Epidermal melanocyte (primary cell): ENCODE data around the gene TAS1R1.
A peak's percentile ranks its signal among the peaks of the same experiment; 100 is the strongest.
"Not testable (repeated sequence)": the region's sequence is repeated elsewhere in the genome, so short reads cannot be mapped to it uniquely, and the experiment has no call there.

Experiments used
- DNase-seq: peaks from one replicate; pipeline ENCODE4 v3.0.0; 2011; ENCODE audit warnings: low spot score; ENCODE audit not compliant: insufficient read length

TAS1R1 gene

DNA sequence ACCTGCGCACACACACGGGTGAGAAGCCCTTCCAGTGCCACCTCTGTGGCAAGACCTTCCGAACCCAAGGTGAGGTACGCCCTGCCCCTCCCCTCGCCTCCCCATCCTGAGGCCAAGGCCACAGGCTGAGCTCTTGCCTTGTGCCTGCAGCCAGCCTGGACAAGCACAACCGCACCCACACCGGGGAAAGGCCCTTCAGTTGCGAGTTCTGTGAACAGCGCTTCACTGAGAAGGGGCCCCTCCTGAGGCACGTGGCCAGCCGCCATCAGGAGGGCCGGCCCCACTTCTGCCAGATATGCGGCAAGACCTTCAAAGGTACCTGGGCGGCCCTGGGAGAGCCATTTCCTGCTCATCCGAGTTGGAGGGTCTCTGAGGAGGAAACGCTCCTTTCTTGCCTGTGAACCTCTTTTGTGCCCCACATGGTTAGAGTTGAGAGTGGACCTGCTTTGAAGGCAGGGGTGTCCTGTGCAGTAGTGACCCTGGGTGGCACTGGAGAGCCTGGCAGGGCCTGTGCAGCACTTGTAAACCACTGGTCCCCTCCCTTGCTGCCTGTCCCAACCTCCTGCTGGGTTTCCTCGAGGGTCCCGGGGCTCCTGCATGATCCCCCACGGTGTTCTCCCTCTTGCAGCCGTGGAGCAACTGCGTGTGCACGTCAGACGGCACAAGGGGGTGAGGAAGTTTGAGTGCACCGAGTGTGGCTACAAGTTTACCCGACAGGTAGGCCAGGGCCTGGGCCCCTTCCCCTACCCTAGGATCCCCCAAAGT, 33.2 kb downstream of the TAS1R1 start:
- DNase-seq, result no peak

DNA sequence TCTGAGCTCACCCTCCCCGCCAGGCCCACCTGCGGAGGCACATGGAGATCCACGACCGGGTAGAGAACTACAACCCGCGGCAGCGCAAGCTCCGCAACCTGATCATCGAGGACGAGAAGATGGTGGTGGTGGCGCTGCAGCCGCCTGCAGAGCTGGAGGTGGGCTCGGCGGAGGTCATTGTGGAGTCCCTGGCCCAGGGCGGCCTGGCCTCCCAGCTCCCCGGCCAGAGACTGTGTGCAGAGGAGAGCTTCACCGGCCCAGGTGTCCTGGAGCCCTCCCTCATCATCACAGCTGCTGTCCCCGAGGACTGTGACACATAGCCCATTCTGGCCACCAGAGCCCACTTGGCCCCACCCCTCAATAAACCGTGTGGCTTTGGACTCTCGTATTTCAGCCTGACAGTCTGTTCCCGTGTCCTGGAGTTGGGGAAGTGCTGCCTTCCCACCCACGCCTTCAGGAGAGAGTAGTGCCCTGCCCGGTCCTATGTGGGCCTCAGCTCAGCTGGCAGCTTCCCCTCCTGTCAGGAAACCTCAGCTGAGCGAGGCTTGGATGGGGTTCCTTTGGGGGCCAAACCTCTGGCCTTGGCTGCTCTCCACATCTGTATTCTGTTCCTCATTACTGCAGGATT, 33.9 kb downstream of the TAS1R1 start:
- DNase-seq, result no peak

DNA sequence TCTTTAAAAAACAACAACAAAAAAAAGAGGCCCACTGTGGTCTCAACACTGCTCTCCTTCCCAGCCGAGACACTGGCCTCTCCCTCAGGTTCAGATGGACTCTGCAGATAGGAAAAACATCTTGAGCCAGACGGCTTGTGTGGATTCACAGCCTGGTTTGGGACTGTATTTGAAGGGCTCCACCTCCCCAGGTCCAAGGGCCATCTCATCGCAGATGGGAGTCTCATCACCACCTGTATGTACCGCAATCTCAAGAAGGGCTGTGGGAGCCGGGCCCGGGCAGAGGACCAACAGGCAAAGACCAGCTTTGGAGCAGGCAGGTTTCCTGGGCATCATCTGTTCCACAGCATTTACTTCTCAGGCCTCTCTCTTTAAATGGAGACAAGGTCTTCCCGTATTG, 34.9 kb downstream of the TAS1R1 start:
- DNase-seq, result no peak

DNA sequence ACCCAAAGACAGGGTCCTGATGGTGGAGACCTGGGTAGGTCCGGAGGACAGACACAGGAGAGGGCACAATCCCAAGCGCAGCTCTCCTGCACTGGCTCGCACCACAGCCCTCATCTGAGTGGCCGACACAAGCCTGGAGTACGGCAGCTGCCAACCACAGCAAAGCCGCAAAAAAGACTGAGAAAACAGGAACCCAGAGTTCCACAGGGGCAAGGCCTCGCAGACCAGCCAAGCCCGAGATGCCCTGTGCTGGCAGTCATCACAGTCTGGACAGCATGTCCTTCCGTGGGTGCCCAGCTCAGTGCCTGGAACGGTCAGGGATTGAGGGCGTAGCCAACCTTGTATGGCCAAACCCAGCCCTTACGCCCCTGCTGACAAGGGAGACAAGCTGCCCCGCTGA, 36.1 kb downstream of the TAS1R1 start:
- DNase-seq, result no peak

DNA sequence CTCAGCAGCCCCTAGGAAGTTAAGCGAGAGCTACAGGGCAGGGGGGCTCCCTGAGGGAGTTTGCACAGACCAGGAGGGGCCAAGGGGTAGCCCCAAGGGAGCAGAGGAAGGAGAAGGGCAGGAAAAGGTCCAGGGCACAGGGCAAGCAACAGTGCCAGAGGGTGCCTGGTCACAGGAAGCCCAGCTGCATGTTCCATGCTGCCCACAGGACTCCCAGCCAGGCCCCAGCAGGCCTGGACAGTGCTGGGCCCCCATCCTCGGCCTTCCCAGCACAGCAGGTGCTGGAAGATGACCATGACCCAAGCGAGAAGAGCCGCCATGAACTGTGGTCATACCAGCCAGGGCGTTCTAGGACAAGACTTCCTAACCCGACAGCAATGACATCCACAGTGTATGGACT, 36.5 kb downstream of the TAS1R1 start:
- DNase-seq, result no peak

DNA sequence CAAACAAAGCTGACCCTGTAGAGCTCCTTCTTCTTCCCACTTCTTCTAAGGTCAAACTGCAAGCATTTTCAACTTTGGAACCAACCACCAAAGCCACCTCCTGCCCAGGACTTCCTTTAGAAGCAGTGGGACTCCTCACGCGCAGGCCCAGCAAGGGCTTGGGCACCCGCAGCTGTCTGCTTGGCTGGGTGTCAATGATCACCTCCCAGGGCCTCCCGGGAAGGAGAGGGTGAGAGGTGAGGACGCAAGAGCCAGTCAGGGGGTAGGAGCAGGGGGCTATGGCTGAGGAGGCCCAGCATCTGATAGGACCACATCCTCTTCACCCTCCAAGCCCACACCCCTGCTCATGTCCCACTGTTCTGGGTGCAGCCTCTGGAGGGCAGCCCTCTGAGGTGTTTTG, 37.3 kb downstream of the TAS1R1 start:
- DNase-seq, result no peak

DNA sequence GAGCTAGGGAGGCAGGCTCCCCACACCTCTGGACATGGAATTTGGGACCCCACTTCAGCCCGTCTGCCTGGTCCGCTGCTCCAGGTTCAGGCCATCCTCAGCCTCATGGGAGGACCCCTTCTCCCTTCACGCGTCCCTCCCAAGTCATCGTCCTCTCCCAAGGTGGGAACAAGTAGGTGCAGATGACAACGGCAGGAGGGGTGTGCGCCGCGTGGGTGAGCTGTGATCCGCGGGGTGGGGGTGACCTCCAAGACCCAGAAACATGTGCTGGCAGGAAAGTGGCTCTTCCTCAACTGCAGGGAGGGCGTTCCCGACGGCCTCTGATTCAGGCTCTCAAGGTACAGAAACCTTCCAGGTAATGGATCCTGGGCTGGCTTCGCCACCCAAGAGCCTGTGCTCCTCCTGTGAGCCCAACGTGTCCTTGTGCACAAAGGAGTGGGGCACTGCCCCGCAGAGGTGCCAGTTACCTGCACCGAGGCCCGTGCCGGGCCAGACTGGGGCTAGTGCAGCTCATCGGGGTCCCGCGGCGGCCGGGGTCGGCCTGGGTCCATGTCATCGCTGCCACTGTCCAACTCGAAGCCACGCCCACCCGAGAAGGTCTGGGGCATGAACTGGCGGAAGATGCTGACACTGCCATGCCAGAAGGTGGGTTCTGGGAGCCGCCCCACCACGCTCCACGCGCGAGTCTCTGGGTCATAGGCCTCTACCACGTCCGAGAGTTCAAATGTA, 37.9 kb downstream of the TAS1R1 start:
- no peak for DNase-seq

DNA sequence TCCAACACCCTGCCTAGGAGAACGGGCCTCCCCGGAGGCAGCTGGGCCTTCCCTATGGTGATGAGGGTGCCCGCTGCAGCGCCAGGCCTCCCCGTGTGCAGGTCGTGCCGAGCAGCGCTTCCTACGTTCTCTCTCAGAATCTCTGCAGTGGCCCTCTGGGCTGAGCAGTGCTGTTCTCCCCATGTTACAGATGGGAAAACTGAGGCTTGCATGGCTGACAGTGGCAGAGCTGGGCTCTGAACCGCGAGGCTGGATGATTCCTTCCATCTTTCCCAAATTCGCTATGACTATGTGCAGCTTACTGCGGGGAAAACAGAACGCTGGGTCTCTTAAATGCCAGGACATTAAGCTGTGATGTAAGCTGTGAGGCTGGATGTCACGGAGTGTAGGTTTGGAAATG, 38.7 kb downstream of the TAS1R1 start:
- no peak for DNase-seq

DNA sequence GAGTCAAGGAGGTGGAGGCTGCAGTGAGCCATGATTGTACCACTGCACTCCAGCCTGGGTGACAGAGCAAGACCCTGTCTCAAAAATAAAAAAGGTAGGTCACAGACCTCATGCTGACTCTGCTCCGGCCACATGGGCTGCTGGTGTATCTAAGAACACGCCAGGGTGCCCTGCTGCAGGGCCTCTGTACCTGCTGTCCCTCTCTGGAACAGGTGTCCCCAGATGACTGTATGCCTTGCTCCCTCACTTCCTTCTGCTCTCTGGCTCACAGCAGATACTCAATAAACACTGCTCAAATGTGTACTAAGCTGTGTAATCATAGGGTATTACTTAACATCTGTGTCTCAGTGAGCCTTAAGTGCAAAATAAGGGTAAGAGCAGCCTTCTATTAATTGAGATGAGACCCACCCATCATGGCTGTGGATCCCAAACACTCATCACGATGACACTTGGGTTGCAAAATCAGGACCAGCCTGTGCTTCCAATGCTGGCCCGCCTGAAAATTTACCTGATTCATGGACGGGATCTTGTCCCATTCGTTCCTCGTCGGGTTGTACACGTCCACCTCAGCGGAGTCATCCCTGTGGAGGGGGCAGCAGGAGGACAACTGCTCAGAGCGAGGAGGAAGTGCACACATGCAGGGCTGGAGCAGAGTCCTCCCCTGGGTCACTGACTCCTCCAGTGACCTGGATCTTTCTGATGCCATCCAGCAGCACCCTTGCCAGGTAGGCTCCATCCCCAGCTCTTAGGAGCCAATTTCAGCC, 40.1 kb downstream of the TAS1R1 start:
- no peak for DNase-seq

DNA sequence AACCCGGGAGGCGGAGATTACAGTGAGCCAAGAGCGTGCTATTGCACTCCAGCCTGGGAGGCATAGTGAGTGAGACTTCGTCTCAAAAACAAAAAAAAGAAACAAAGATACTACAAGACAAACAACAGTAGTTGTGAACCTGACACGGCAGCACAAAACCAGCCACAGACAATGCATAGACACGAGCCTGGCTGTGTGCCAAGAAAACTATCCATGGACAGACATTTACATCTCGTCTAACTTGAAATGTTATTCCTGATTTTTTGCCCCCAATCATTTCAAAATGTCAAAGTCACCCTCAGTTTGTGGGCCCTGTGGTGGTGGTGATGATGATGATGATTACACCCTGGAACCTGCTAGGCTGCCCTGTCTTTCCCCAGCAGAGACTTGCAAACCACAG, 41.2 kb downstream of the TAS1R1 start:
- no peak for DNase-seq

DNA sequence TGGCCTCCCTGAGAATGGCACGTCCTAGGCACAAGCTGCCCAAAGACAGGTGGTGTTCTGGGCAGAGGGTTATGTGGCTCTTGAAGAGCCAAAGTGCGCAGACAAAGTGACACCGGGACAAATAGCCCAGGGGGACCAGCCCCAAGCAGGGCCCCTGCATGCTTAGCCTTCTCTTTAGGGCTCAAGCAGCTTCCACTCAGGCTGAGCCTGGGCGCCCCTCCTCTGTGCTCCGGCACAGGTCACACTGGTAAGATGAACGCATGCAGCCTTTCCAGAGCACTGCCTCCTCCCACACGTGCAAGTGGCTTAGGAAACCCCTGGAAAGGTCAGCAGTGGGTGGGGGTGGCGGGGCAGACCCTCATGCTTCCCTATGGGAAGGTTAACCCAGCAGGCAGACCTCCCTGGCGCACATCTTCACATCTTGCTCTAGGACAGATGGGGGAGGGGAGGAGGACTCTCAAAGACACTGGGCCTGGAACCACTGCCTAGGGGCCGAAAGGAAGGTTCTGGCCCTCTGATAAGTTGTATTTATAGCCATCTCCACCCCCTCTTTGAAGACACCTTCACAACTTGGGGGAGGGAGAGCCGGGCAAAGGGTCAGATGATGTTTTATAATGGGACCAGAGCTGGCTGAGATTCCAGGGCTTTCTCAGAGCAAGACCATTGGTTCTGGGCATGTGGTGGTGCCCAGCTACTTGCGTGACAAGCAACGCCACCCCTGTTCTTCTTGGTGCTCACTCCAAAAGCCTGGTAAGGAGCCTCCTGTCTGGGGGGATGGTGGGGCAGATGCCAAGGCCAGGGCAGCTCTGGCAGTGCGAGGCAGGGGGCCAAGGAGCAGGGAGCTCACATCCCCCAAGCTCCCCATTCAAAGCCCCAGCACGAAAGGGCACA, 42.0 kb downstream of the TAS1R1 start:
- no peak for DNase-seq

DNA sequence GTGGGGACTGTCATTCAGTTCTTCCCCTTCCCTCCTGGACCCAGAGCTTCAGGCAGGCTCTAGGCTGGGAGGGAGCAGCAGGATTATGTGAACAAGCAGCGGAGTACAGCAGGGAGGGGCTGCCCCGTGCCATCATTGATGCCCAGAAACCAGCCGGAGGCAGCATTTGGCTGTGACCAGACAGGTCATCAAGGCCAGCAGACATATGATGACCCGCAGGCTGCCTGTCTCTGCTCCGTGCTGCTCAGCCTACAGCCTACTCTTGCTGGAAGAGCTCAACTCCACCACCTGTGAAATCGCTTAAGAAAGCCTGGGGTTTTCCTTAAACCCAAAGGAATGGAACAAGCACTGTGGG, 42.6 kb downstream of the TAS1R1 start:
- no peak for DNase-seq

DNA sequence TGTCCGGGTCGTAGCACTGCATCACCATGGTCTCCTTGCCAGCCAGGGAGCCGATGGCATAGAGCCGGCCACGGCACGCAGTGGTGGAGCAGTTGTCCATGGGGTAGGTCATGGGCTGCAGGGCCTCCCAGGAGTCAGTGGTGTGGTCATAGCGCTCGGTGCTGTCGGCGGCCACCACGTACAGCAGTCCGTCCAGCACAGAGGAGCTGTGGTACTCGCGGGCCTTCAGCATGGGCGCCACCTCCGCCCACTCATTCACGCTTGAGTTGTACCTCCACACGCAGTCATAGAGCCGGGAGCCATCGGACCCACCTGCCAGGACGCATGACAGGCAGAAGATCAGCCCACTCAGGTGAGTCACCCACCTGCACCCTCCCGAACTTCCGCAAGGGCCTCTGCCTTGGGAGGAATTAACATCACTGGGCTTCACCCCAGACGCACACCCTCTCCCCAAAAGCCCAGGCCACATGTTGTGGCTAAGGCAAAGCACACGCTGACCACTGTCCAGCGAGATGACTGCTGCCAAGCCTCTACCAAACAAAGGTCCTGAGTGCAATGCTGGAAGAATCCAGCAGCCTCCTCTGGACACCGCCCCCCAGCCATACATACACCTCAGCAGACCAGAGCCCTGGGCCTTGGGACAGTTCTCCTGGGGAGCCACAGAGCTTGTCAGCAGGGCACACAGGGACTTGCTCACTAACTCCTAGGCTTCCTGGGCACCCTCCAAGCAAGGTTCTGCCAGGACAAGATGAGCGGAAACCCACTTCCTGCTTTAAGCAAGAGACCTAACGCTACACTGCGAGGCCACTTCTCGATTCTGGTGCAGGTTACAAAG, 44.3 kb downstream of the TAS1R1 start:
- no peak for DNase-seq

DNA sequence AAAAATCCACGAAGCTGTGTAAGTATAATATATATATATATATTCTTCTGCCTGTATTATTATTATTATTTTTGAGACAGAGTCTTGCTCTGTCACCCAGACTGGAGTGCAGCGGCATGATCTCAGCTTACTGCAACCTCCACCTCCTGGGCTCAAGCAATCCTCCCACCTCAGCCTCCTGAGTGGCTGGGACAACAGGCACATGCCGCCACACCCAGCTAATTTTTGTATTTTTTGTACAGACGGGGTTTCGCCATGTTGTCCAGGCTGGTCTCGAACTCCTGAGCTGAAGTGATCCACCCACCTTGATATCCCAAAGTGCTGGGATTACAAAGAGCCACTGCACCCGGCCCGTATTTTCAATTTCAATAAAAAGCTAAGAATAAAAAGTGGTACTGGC, 44.9 kb downstream of the TAS1R1 start:
- DNase-seq, result not testable (repeated sequence)

DNA sequence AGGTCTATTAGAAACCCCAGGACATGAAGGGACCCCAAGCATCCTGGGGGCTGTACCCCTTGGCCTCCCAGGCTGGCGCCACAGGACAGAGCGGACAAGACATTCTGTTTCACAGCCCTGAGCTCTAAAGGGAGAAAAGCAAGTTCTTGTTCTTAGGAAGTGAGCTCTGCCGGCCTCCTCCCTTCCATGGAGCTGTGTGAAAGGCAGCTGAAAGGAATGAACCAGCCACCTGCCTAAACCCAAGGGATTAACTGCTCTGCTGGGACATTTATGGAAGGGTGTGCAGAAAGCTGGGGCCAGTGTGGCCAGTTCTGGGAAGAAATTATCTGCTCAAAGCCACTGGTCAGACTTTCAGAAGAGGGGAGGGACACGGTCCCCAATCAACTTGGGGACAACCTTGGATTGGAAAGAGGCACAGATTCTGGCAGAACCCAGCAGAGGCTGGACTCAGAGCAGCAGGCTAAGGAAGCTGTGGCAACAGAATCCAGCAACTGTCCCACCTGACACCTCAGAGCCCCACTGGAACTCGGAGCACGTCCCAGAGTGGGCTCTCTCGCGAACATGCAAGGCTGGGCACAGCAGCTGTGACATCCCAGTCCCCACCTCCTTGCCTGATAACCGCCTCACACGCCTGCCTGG, 45.4 kb downstream of the TAS1R1 start:
- no peak for DNase-seq

DNA sequence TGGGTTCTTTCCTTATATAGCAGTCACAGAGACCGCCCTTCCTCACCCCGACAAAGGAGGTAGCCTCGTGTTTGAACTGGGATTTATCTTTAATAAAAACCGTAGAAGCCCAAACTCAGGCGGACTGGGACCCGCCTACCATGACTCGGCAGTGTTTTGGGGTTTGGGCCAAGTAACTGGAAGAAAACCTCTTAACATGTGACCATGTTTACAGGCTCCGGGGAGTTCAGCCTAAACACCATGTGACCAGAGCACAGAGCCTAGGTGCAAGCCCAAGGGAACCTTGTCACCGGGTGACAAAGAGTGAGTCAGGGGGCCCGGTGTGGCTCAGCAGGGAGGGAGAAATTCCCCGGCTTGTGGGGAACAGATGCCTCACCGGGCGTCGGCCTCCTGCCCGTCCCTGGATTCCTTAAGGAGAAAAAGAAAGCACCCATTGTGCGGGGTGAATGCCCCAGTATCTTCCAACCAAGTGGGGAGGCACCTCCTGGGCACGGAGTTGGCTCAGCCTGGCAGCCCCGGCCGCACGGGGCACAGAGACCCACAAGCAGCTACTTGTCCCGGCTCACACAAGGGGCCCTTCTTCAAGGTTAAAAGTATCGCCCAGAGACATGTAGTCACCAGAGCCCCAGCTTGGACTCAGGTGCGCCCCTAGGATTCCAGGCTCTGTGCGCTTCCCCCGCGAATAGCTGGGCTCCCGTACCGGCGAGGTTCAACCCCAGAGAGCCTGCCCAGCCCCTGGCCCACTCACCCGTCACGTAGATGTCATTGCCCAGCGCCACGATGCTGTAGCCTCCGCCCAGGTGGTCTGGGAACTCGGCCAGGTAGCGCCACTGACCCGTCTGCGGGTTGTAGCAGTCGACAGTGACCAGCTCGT, 46.2 kb downstream of the TAS1R1 start:
- DNase-seq, result peak; percentile 87

DNA sequence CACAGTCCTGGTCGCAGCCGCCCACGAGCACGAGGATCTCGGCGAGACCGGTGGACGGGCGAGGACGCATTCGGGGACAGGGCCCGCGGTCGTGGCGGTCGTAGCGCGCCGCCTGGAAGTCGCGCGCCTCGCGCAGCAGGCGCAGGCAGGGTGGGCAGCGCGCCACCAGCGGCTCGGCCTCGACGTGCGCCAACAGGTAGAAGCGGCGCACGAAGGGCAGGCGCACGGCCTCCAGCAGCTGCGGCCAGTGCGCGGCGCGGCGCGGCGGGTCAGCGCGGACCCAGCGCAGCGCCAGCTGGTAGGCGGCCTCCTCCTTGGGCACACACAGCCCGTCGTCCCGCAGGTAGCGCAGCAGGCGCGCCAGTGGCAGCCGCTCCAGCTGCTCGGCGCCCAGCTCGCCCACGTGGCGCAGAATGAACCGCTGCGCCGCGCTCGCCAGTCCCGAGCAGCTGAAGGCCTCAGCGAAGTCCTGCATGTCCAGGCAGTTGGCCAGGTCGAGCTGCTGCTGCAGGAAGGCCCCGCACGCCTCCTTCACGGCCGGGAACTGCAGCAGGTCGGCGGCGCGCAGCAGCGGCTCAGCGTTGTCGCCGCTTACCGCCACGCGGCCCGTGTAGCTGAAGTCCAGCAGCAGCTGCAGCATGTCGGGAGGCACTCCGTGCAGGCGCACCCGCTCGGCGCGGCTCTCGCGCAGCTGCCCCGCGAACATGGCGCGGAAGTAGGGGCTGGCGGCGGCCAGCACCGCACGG, 47.0 kb downstream of the TAS1R1 start:
- DNase-seq, result no peak
